ENCODE measurements around the gene SFSWAP.

DNA sequence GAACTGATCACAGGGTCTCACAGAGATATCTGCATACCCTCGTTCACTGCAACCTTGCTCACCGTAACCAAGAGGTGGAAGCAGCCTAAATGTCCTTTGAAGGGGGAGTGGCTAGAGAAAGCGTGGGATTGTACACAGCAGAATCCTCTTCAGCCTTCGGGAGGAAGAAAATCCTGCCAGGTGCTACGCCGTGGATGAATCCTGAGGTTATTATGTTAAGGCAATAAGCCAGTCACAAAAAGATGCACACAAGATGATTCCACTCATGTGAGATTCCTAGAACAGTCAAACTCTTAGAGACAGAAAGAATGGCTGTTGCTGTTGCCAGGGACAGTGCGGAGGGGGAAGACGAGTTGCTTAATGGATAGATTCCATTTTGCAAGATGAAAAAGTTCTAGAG is 39.6 kb upstream of the SFSWAP start:
- no peak for TF ChIP-seq POLR2A (IDR thresholded peaks at IDR 0.05)
- TF ChIP-seq, protein P1, sequence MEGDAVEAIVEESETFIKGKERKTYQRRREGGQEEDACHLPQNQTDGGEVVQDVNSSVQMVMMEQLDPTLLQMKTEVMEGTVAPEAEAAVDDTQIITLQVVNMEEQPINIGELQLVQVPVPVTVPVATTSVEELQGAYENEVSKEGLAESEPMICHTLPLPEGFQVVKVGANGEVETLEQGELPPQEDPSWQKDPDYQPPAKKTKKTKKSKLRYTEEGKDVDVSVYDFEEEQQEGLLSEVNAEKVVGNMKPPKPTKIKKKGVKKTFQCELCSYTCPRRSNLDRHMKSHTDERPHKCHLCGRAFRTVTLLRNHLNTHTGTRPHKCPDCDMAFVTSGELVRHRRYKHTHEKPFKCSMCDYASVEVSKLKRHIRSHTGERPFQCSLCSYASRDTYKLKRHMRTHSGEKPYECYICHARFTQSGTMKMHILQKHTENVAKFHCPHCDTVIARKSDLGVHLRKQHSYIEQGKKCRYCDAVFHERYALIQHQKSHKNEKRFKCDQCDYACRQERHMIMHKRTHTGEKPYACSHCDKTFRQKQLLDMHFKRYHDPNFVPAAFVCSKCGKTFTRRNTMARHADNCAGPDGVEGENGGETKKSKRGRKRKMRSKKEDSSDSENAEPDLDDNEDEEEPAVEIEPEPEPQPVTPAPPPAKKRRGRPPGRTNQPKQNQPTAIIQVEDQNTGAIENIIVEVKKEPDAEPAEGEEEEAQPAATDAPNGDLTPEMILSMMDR (IDR thresholded peaks at IDR 0.05): no peak

Measured in adrenal gland (tissue), 5 donors.